ENCODE data around the gene LLGL2.

Gene LLGL2

GRCh38 chr17:75493476-75494129 is 31.9 kb upstream of the LLGL2 start:
- no peak for DNase-seq

DNA sequence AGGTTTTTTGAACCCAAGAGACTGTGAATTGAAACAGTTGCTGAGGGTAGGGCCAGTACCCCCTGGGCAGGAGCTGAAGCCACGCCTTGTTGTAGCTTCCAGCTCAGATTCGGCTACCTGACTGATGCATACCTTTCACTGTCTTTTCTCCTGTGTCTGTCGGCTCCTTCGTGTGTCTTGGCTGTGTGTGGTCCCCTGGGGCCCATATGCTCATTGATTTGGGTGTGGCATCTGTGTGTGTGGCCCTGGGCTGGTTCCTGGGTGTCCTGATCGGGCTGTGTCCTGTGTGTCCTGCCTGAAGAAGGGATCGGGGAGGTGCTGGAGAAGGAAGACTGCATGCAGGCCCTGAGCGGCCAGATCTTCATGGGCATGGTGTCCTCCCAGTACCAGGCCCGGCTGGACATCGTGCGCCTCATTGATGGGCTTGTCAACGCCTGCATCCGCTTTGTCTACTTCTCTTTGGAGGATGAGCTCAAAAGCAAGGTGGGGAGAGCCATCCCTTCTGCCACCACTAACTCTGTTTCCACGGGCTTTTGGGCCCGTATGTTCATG is 31.1 kb upstream of the LLGL2 start:
- DNase-seq = no peak

- no peak for DNase-seq
Measured at GRCh38 chr17:75496005-75496404, 29.5 kb upstream of the LLGL2 start.

- no peak for DNase-seq
Measured at GRCh38 chr17:75498039-75498725, 27.3 kb upstream of the LLGL2 start.

GRCh38 chr17:75498726-75499213 is 26.7 kb upstream of the LLGL2 start:
- no peak for DNase-seq

- DNase-seq = no peak
Measured at GRCh38 chr17:75499313-75500022, 26.0 kb upstream of the LLGL2 start.

DNA sequence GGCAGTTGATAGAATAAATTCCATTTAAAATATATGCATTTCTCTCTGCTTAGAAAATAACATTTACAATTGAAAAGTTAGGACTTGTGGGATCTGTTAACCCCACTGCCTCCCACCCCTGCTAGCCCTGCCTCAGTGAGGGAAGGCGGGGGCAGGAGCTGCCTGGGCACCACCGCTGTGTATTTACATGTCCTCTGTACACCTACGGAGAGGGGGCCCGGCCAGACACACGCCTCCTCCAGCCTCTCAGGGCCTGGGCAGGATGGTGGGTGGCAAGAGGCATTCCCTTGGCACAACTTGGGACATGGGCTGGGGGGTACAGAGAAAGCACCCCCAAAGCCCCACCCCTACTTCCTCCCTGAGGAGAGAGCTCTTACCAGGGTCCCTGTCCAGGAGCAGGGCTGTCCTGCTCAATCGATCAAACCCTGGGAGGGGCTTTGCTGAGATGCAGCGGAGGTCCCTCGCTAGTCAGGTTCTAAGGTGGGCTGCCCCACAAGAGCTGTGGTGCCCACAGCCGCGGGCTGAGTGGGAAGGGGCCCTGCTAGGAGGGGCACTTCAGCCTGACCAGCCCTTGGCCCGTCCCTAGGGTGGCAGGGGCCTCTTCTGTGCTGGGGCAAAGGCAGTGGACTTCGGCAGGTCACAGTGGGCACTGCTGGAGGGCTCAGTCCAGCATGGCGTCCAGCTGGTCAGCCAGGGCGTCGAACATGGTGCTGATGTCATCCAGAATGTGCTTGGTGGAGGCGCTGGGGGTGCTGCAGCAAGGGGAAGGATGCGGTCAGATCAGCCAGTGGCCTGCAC is 24.9 kb upstream of the LLGL2 start:
- DNase-seq = no peak

DNA sequence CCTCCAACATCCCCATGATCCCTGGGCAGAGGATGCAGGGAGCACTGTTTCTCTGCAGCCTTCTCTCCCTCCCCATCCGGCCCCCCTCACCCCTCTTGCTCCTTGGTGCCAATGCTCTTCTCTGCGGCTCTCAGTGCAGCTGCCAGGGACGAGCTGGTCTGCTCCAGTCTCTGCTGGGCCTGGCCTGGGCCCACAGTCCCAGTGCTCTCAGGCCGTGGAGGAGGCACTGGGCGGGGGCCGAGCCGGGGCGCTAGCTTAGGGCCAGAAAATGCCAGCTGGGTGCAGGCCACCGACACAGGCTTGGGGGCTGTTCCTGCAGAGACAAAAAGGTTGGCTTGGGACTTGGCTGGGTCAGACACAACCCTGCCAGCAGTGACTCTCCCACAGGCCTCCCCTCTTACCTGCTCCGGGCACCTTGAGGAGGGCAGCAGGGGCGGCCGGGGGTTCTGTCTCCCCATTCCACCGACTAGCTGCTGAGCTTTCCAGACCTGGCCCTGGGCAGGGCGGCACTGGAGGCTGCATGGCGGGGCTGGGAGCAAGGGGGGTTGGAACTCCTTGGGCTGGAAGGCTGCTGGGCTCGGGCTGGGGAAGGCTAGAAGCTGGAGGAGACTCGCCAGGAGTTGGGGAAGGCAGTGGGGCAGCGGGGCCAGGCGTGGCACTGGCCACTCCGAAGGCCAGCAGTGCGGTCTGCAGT is 24.0 kb upstream of the LLGL2 start:
- no peak for DNase-seq

DNA sequence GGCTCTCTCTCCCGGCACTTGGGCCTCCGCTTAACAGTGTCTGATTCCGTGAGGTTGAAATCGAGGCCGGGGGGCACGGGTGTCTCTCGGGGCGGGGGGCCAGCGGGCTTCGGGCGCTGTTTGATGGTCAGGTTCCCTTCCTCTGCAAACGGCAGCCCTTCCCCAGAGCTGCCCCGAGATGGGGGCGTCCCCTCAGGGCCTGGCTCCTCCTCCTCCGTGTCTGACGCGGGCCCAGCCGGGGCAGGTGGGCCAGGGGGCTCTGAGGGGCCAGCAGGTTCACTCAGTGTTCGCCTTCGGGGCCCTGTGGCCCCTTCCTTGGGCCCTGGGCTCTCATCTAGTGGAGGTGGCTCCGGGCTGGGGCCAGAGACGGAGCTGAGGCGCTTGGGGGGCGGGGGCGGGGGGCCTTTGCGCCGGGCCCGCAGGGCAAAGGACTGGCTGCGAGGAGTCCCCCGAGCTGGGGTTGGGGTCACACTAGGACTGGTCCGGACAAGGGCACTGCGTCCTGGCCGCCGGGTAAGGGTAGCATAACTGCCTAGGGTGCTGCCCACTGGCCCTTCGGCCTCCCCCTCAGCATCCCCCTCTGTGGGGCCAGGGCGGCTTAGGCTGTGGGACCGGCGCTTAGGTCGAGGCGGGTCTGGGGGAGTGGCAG is 23.3 kb upstream of the LLGL2 start:
- DNase-seq = no peak

- DNase-seq = no peak
Measured at GRCh38 chr17:75502721-75503329, 22.7 kb upstream of the LLGL2 start.

DNA sequence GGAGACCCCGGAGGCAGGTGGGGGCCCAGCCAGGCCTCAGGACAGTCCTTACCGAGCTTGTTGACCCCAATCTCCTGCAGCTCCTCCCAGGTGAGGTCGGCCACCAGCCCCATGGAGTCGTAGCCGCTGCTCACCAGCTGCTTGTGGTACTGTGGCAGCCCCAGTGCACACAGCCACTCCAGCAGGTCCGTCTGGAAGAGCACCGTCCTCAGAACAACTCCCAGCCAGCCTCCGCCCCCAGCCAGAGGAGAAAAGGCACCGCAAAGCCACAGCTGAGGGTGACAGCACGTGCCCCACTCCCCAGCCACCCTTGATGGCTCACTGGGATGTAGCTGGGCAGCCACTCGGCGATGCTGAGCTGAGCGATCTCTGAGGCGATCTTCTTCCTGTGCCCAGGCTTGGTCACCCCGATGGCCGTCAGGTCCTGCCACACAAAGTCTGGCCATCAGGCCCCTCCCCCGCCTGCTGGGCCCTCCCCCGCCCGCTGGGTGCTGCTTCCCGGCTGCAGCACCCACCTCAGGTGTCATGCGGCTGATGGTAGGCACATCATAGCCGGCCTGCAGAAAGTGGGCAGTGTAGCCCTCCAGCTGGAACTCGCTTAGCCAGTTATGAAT is 22.1 kb upstream of the LLGL2 start:
- no peak for DNase-seq

DNA sequence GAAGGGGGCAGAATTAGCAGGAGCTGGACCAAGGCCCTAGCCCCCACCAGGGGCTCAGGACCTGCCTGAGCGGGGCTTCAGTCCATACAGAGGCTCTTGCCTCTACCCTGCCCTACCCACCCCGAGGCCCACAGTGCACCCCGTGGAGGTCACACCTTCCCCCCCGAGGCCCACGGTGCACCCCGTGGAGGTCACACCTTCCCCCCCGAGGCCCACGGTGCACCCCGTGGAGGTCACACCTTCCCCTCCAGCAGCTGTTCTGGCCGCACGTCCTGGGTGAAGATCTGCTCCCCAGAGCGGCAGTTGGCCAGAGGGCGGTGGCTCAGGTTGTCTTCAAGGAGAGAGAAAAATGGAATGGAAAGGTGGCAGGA is 21.5 kb upstream of the LLGL2 start:
- DNase-seq = no peak

GRCh38 chr17:75504347-75505151 is 20.9 kb upstream of the LLGL2 start:
- DNase-seq = no peak

GRCh38 chr17:75505152-75505409 is 20.4 kb upstream of the LLGL2 start:
- no peak for DNase-seq

- no peak for DNase-seq
Measured at GRCh38 chr17:75505640-75506039, 19.9 kb upstream of the LLGL2 start.

DNA sequence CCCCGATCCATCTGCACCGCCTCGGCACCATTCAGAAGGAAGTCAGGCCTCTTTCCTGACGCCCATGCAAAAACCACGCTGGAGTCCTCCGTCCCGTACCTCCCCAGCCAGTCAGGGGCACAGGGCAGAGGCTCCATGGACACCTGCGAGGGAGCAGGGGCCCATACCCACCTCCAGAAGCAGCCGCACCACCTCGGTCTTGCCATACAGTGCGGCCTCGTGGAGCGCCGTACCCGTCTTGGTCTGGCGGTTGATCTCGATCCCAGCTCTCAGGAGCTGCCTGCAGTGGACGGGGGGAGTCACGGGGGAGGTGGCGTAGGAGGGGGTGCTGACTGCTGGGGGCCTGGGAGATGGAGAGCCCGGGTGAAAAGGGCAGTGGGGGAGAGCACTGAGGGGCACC is 19.4 kb upstream of the LLGL2 start:
- no peak for DNase-seq

- DNase-seq = no peak
Measured at GRCh38 chr17:75506888-75507287, 18.6 kb upstream of the LLGL2 start.

GRCh38 chr17:75507733-75508719 is 17.5 kb upstream of the LLGL2 start:
- no peak for DNase-seq

DNA sequence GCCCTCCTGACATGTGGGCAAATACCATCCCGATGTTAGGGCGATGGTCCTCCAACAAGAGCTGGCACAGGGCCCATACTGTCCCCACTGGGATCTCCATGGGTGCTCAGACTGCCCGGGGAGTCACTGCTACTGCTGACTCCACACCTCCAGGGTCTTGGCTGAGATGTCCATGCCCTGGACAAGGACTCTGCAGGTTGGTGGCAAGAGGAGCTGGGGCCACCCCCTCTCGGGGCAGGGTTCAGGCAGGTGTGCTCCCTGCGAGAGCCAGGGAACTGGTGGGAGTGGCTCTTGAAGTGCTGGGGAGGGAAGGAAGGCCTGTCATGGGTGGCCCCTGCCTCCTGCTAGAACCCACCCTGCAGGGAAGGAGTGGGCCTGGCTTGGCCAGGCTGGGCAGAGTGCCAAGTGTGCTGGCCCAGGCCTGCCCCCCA is 16.6 kb upstream of the LLGL2 start:
- no peak for DNase-seq

All from NCI-H526 treated with DMSO at 0.1 percent for 48 hours (cell line).